HFFc6 (cell line): ENCODE results near the gene C7orf33. TPM values are rescaled to one million over a fixed set of nuclear protein-coding genes. Genes with fewer than 3 reads are reported as not detected.

Experiments
- DNase-seq: peaks from one replicate; pipeline ENCODE4 v3.0.0-alpha.2; 2018
- H3K27ac Mint-ChIP-seq: 2 replicates; pipeline ENCODE4 v1.8.0; 2020; ENCODE audit warnings: mild to moderate bottlenecking, mixed read lengths
- H3K27me3 Mint-ChIP-seq: 2 replicates; pipeline ENCODE4 v1.8.0; 2021; ENCODE audit warnings: mild to moderate bottlenecking, moderate library complexity, mixed read lengths; ENCODE audit not compliant: insufficient read depth
- H3K36me3 Mint-ChIP-seq: 2 replicates; pipeline ENCODE4 v1.8.0; 2021; ENCODE audit warnings: low read depth, mixed read lengths
- H3K4me1 Mint-ChIP-seq: 2 replicates; pipeline ENCODE4 v1.8.0; 2020; ENCODE audit warnings: low read depth, mixed read lengths
- H3K4me3 Mint-ChIP-seq: 2 replicates; pipeline ENCODE4 v1.8.0; 2020; ENCODE audit warnings: mild to moderate bottlenecking, moderate library complexity, mixed read lengths
- H3K9me3 Mint-ChIP-seq: 2 replicates; pipeline ENCODE4 v1.8.0; 2020; ENCODE audit warnings: mild to moderate bottlenecking, mixed read lengths
- CTCF ChIP-seq: fragments of 200-600 bp; sonication (generic); IDR thresholded peaks from 2 replicates; pipeline ENCODE4 v1.5.0; 2021; ENCODE audit warnings: antibody characterized with exemption, mild to moderate bottlenecking
- total RNA-seq, 6 experiments: library from RNA; stranded (reverse); fragmentation: NEBNext Ultra II Directional; extraction: Animal tissue kit (Norgen Biotek cat#: 25700); gene quantifications; 2 replicates in 1 of 6; 3 replicates in 5 of 6; pipeline ENCODE4 v1.2.3, GENCODE V29; 2021

The C7orf33 gene
- total RNA-seq, 6 experiments from 2014 or later = not detected

- peaks cover 4% of the 10 kb centered on the region for H3K4me1 Mint-ChIP-seq
- no peaks in the 10 kb centered on the region for H3K9me3 Mint-ChIP-seq
- H3K4me3 Mint-ChIP-seq = no peak overlapping the region
- H3K36me3 Mint-ChIP-seq = no peaks in the 10 kb centered on the region
- peaks cover 11% of the 10 kb centered on the region for H3K27me3 Mint-ChIP-seq
- DNase-seq = no peak
- no peak for TF ChIP-seq CTCF
- H3K27ac Mint-ChIP-seq = no peak overlapping the region
These were observed 74.7 kb downstream of the C7orf33 start for GRCh38 chr7:148665221-148665620.

Other genes with a start within 250 kb of the C7orf33 start
- 10 to 100 TPM; 42.9 to 50.9 (median 49.2) TPM for gene CUL1, start 108.1 kb downstream of the C7orf33 start, total RNA-seq